IPS DF 19.7 (cell line): ENCODE data around the gene RPS14.
"Not testable (repeated sequence)": the region's sequence is repeated elsewhere in the genome, so short reads cannot be mapped to it uniquely, and the experiment has no call there.

Source experiments
- DNase-seq: peaks from one replicate; pipeline ENCODE4 v3.0.0-alpha.2; 2013; ENCODE audit warnings: low read depth, low spot score

The RPS14 gene

GRCh38 chr5:150481708-150481965 lies 32.1 kb upstream of the RPS14 start:
- DNase-seq, result no peak

DNA sequence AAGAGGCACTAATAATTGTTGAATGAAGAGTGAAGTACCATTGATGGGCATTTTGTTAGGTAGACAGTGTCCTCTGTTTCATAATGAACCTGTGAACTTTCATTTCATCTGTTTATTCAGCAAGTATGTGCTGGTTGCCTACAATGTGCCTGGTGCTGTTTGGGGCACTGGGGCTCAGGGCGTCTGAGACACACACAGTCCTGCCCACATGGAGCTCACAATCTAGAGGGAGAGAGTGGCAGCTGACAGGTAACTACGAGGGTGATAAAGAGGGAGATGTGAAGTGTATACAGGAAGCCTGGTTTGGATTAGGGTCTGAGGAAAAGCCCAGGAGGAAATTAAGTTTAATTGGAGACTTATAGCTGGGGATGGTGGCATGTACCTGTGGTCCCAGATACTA lies 29.9 kb upstream of the RPS14 start:
- no peak for DNase-seq

GRCh38 chr5:150476568-150476967 lies 27.0 kb upstream of the RPS14 start:
- not testable (repeated sequence) for DNase-seq

- no peak for DNase-seq
These were observed 24.3 kb upstream of the RPS14 start for GRCh38 chr5:150473673-150474358.

GRCh38 chr5:150469718-150470469 lies 20.4 kb upstream of the RPS14 start:
- no peak for DNase-seq

DNA sequence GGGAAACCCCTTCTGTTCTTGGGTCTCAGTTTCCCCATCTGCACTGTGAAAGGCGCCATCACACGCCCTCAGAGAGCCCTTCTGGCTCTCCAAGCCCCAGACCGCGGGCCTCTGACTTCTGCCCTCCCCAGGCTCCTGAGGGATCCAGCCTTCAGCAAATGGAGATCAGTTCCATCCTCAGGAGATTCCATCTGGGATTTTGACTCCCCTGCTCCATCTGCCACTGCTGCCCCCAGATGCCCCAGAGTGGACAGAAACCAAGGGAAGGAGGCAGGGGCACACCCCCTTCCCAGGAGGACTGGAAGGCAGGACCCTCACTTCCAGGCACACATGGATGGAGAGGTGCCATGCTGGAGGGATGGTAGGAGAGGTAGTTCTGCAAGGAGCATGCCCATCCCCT lies 18.7 kb upstream of the RPS14 start:
- no peak for DNase-seq

GRCh38 chr5:150465927-150466326 lies 16.4 kb upstream of the RPS14 start:
- no peak for DNase-seq

DNA sequence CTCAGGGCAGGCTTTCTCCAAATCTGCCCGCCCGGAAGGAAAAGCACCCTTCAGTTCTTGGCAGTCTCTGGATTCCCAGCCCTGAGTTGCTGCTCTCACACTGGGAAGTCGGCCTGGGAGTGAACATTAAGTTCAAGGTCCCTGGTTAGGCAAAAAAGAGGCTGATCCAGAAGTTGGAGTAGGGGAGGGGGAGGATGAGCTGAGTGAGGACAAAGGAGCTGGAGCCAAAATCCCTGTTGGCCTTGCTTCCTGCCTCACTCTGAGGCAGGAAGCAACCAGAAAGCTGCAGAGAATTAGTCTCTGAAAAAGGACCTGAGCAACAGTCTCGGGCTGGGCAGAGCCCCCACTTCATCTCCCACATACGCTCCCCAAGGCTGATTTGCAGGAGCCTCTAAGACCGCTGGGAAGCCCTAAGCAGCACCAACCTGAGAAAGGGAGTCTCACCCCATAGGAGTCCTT lies 15.0 kb upstream of the RPS14 start:
- no peak for DNase-seq

- DNase-seq, result no peak
These were observed 11.7 kb upstream of the RPS14 start for GRCh38 chr5:150461231-150461630.

- no peak for DNase-seq
These were observed 11.2 kb upstream of the RPS14 start for GRCh38 chr5:150460781-150461180.

GRCh38 chr5:150458802-150459557 lies 9.4 kb upstream of the RPS14 start:
- DNase-seq, result no peak

- DNase-seq, result no peak
These were observed 8.2 kb upstream of the RPS14 start for GRCh38 chr5:150457562-150458240.

GRCh38 chr5:150457121-150457520 lies 7.6 kb upstream of the RPS14 start:
- no peak for DNase-seq

- DNase-seq, result no peak
These were observed 5.1 kb upstream of the RPS14 start for GRCh38 chr5:150454492-150455229.

DNA sequence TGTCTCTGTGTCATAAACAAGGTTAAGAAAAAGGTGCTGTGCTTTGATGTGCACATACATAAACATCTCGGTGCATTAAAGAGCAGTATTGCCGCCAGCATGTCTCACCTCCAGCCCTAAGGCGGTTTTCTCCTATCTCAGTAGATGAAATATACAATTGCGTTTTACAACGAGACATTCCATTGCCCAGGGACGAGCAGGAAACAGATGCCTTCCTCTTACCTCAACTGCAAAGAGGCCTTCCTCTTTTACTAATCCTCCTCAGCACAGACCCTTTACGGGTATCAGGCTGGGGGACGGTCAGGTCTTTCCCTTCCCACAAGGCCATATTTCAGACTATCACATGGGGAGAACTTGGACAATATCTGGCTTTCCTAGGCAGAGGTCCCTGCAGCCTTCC lies 4.5 kb upstream of the RPS14 start:
- not testable (repeated sequence) for DNase-seq

DNA sequence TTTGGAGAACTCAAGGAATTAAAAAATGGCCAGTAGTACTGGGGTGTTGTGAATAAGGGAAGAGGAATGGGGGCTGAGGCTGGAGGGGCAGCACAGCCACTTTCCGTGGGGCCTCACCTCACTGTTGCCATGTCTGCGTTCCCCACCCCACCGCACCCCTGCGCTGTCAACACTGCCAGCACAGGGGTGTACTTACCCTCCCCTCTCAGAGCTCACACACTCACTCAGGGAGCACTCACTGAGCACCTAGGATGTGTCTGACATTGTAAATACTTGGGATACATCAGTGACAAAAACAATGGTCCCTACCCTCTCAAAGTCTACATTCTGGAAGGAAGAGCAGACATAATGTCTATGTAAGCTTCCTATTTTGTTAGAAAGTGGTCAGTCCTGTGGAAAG lies 3.4 kb upstream of the RPS14 start:
- DNase-seq, result no peak

DNA sequence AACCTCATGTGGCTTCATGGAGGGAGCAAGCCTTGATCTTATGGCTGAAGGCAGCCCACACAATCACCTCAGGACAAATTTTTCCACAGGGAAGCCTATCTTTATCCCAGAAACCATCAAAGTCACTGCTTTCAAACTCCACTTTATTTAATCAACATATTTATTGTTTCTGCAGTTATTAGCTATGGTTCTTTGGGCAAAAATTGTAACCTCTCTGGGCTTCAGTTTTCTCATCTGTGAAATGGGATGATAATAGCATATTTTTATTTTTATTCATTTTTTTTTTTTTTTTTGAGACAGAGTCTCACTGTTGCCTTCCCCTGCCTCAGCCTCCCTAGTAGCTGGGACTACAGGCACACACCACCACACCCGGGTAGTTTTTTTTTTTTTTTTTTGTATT lies 2.1 kb upstream of the RPS14 start:
- DNase-seq, result no peak

- DNase-seq, result no peak
These were observed 505 bp downstream of the RPS14 start for GRCh38 chr5:150448952-150449516.

DNA sequence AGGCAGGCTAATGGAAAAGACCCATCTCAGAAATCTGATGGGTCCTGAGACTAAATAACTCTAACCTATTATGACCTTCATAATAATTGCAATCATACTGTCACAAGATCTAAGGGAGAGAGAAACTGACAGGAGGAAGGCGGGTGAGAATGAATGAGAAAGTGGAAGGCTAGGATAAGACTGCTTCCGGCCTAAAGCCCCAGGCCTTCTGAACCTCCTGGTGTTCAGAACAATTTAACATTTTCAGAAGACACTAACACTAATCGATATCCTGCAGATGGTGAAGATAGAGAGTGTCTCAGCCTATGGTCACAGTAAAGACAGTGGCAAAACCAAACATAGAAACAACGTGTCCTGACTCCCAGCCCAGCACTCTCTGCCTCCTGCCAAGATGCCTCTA lies 1.2 kb downstream of the RPS14 start:
- no peak for DNase-seq

DNA sequence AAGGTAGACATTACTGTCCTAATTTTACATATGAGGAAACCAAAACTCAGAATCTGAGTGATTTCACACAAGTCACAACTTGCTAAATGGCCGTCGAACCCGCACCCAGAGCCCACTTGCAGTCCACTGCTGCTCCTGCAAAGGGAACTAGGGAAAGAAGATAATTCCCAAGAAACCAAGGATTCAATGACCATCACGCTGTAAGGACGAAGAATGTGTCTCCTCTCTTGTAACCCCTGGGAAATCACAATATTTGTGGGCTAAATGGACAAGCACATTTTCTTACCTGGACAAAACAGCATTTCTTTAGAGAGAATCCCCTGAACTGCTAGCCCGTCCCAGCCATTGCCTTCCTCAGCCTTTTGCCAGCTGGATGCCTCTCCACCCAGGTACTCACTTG lies 2.4 kb downstream of the RPS14 start:
- no peak for DNase-seq

DNA sequence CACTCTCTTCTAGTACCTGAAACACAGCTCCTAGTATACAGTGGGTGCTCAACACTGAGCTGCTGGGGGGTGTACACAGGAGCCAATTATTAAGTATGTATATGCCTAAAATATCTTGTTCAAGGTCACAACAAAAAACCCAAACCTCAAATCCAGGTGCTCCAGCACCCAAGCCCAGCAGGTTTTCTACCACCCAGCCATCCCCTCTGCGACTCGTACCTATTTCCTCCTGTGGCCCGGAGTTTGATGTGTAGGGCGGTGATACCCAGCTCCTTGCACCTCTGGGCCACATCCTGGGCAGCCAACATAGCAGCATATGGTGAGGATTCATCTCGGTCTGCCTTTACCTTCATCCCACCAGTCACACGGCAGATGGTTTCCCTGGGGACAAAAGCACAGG lies 3.0 kb downstream of the RPS14 start:
- no peak for DNase-seq
